Activated naive CD4-positive, alpha-beta T cell treated with Interleukin-2 at 50 U/mL for 16 hours (primary cell): ENCODE measurements around the gene SQOR.
A peak's percentile ranks its signal among the peaks of the same experiment; 100 is the strongest.

Source experiments
- DNase-seq: peaks from one replicate; pipeline ENCODE4 v3.0.0-alpha.2; 2020

The SQOR gene

DNA sequence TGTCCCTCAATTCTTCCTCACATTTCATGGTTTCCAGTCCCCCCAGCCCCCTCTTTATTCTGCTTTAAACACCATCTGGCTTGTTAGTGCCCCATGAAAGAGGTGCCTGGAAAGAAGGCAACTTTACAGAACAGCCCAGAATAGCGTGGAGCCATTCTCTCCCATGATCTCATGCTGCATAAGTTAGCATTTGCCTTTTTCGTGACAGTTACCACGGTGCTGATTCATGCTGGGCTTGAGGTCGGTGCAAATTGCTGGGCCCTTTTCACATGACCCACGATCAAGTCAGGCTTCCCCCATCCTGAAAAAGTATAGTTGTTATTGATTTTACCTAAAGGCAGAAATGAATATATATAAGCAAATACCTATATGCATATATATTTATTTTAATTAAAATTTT is 29.6 kb downstream of the SQOR start:
- DNase-seq: no peak

DNA sequence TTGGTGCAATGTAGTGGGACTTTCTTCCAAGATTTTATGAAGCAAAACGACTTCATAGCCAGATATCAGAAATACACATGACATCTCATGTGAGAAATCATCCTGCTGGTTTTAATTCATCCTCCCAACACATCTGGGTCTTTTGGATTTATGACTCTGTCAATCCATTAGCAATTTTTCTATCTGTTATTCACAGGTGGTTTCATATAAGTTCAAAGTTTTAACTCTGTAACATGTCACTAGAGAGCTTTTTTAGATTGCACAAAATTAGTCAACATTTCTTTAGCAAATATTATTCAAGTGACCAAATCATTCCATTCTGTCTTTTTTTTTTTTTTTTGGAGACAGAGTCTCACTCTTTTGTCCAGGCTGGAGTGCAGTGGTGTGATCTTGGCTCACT is 30.4 kb downstream of the SQOR start:
- DNase-seq: no peak

DNA sequence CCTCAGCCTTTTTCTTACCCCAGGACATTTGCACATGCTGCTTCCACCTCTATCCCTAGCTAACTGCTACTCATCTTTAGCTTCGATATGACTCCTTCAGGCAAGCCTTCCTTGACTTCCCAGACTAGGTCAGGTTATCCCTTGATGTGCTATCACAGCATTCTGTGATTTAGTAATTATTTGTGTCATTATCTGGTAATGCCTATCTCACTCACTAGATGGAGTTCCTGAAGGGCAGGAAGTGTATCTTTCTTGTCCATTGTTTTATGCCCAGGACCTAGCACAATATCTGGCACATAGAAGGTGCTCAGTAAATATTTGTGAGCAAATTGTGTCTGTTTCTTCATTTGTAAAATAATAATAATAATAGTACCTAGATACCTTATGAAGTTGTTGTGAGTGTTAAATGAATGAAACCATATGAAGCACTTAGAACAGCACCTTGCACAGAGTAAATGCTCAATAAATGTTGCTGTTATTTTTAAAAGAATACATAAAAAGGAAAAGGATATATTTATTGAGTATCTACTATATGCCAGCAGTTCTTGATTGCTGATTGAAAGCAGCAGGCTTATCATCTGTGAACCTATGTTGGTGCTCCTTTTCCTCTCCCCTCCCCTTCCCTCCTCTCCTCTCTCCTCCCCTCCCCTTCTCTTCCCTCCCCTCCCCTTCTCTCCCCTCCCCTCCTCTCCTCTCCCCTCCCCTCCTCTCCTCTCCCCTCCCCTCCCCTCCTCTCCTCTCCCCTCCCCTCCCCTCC is 31.5 kb downstream of the SQOR start:
- DNase-seq: no peak

DNA sequence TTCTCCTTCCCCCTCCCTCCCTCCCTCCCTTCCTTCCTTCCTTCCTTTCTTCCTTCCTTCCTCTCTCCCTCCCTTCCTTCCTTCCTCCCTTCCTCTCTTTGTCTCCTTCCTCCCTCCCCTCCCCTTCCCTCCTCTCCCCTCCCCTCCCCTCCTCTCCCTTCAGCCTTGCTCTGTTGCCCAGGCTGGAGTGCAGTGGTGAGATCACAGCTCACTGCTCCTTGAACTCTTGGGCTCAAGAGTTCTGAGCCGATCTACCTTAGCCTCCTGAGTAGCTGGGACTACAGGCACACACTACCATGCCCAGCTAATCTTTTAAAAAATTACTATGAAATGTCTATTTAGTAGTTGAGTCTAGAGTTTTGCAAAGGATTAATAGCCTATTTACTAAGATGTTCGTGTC is 32.2 kb downstream of the SQOR start:
- no peak for DNase-seq

DNA sequence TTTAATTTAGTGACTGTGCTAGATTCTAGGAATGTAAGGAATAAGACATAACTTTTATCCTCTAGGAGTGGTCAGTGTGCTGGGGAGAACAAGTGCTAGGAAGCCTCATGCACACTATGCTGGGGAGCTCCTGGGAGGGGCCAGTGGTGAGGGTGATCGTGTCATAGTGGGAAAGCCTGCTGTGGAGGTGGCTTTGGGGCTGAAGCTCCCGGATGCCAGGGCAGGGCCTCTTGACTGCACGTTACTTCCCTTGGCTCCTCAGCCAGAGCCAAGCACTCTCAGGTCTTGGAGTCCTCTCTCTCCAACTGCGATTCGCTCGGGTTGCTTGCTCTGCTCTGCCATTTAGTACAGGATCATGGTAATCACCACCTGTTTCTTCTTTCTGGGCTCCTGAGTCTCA is 33.6 kb downstream of the SQOR start:
- DNase-seq: no peak

DNA sequence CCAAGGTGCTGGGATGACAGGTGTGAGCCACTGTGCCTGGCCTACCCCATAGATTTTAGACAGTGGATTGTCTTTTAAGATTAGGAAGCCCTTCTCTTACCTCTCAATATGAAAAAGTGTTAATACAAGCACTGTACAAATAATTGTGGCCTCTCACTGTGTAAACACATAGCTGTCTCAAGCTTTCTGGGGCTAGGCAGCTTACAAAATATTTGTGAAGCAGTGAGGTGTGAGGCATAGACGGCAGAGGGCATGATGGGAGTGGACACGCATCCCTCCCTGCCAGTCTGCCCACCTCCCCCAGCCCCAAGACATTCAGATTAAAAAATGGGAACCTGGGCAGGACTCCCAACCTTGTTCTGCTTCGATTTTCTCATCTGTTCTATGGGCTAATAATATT is 34.6 kb downstream of the SQOR start:
- no peak for DNase-seq

DNA sequence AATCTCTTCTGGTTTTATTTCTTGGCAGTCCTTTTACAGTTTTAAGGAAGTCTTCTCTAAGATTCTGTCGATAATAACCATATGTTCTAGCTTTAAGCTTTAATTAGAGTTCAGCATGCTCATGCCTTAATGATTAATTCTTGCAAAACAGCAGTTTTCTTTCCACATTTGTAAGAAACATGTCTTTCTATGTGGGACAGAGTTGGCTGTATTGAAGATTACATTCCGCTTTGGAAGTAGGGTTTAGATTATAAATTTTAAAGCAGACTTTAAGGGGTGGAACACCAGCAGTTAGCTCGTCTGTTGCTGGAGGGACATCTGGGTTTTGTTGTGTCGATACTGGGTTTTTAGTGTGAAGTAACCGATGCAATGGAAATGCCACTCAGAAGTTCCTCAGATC is 35.3 kb downstream of the SQOR start:
- no peak for DNase-seq

DNA sequence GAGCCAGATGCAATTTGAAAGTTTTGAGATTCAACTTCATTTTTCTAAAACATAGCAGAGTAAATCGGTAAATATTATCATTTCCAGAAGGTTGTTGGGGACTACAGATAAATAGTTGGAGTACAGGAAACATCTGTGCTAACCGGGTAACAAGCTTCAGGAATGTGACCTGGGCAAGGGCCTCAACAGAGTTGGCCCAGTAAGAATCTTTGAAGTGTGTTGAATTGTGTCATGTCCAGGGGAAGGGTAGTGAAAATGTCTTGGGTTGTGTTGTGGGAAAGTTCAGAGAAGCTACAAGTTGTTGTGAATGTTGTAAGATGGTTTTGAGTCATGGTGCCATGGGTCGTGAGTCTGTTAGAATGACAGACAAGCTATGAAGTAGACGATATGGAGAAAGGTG is 35.7 kb downstream of the SQOR start:
- no peak for DNase-seq

DNA sequence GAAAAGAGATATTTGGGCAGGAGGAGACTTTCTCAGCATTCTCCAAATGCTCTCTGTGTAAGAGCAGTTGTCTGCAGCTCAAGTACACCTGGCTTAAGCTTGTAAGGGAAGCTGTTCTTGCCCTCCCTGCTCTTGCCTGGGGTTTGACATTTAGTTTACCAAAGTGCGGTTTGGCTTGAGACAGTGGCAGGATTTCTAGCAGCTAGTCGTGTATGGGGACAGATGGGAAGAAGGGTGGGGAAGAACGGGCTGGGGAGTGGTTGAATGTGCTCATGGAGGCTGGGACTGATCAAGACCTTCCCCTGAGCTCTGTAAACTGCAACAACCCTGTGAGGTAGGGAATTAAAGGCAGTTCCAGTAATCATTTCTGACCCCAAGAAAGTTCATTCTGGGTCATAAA is 39.8 kb downstream of the SQOR start:
- no peak for DNase-seq

DNA sequence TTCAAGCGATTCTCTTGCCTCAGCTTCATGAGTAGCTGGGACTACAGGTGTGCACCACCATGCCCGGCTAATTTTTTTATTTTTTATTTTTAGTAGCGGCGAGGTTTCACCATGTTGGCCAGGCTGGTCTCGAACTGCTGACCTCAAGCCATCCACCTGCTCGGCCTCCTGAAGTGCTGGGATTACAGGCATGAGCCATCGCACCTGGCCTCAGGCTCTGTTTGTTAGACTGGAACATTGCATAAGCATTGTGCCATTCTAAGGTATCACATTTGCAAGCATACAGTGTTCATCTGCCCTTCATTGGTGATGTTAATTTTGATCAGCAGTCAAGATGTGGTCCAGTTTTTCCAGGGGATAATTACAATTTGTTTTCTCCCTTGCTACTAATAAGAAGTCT is 43.0 kb downstream of the SQOR start:
- no peak for DNase-seq

DNA sequence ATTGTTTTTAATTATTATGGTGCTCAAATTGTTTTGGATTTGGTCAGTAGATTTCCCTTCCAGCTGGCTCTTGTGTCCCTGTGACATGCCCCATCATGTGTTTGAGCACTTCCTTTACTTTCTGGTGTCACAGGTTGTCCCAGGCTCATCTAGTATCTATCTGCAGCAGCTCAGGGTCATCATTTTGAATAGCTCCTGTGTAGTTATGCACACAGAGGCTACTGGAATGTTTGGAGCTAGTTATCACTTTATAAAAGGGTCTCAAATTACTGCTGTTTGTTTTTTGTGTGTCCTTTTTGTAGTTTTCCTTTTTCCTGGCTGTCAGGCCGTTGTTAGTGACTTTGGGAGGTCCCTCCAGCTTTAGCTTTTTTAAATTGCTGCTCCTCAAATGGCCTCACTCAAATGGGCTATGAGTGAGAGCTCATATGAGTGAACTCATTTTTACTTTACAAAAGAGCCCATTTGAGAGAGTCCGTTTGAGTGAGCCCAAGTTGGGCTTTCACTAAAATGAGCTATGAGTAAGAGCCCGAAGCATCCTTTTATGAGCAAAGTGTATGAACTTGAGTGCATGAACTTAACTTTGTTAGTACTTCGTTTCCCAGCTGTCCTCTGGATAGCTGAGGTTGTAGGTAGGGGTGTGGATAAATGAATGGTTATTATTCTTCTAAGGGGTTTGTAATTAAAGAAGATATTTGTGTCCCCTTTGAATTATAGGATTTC is 43.8 kb downstream of the SQOR start:
- DNase-seq: no peak

DNA sequence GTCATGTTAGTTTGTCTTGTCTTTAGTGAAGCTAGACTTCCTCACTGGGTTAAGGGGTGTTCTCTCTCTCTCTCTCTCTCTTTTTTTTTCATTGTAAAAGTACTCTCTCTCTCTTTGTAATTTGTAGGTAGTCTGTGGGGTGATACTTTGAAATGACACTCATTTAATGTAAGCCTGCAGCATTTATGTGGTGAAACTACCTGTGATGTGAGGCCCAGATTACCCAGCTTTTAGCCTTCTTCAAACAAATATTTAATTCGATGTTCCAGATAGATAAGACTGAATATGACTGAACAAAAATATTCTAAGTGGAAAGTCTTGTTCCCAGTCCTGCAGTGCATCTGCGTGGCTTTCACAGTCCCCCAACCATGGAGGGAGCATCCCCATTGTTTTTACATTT is 49.7 kb downstream of the SQOR start:
- DNase-seq: no peak

DNA sequence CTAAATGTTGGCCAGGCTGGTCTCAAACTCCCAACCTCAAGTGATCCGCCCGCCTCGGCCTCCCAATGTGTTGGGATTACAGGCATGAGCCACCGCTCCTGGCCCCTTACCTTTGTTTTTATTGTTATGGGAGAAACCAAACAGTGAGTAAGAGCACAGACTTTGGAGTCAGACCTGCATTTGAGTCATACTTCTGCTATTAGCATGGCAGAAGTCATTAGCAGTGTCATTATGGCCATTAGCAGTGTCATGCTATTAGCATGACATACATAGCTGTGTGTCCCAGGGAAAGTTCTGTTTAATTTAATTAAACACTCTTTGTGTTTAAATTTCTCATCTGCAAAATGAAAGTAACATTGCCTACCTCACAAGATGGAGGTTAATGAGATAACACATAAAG is 54.8 kb downstream of the SQOR start:
- no peak for DNase-seq

DNA sequence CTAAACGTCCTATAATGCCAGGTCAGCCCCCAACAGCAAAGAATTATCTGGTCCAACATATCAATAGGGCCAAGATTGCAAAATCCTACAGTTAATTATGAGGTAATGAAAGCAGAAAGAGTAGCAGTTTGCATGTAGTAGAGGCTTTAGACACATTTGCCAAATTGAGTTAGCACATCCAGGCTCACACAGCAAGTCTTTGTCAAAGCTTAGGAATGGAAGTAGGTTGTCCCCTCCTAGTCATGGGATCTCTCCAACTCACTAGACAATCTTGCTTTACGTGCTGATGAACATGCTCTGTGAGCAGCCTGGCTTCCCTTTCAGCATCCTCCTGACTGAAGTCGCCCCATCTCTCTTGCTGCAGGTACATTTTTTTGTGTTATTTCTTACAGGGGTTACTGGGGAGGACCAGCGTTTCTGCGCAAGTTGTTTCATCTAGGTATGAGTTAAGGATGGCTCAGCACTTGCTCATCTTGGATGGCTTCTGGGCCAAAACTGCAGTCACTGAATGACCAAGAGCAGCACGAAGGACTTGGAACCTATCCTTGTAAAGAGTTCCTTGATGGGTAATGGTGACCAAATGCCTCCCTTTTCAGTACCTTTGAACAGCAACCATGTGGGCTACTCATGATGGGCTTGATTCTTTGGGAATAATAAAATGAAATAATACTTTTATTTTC is 55.9 kb downstream of the SQOR start:
- no peak for DNase-seq

DNA sequence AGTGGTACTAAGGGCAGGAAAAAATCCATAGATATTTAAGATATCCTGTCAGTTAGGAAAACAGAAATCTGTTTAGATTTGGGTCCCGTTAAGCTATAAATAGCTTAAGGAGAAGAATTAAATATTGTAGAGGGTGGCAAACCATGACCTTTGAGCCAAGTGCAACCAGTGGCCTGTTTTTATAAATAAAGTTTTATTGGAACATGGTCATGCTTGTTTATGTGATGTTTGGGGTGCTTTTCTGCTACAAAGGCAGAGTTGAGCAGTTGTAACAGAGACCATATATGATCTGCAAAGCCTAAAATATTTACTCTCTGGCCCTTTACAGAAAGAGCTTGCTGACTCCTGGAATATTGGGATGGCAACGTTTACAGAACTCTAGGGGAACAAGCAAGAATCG is 66.3 kb downstream of the SQOR start:
- DNase-seq: no peak

DNA sequence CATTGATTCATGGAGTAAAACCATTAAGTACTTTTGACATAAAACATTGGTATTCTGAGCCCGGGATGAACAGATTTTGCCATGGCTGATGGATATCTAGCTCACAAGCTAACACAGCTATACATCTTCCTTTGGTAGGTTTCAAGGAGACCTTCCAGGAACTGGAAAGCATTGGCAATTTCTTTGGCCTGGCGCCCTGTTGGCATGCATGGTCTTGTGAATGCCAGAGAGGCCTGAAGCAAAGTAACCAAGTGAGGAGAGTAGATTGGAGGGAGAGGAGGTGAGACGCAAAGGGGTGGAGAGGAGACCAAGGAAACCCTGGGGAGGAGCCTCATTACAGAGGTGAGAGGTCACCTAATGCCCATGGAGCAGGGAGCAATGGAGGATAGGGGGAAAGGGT is 67.2 kb downstream of the SQOR start:
- DNase-seq: no peak

DNA sequence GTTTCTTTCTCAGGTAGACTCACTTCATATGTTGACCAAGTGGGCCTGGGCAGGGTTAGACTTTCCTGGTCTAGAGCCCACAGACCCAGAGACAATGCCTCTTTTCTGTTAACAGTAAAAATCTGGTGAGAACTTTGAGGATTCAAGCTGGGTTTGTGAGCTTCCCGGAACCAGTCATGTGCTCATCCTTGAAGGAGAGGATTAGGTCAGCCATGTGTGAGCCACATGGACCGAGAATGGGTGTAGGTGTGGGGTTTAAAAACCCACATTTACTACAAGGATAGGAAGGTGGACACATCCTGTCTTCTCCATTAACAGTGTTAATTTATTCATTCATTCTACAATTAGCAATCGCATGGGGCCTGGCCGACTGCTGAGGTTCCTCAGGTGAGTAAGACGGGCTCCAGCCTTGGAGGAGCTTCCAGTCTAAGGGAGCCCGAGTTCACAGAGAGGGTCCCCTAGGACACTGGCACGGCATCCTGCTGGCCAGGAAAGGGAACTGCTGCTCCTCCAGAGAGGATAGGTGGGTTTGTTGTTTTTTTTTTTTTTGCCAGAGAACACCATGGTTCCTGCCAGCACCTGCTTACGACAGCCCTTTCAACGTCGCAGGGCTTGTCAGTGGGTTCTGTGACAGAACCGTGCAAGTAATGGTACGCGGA is 69.0 kb downstream of the SQOR start:
- DNase-seq: no peak

DNA sequence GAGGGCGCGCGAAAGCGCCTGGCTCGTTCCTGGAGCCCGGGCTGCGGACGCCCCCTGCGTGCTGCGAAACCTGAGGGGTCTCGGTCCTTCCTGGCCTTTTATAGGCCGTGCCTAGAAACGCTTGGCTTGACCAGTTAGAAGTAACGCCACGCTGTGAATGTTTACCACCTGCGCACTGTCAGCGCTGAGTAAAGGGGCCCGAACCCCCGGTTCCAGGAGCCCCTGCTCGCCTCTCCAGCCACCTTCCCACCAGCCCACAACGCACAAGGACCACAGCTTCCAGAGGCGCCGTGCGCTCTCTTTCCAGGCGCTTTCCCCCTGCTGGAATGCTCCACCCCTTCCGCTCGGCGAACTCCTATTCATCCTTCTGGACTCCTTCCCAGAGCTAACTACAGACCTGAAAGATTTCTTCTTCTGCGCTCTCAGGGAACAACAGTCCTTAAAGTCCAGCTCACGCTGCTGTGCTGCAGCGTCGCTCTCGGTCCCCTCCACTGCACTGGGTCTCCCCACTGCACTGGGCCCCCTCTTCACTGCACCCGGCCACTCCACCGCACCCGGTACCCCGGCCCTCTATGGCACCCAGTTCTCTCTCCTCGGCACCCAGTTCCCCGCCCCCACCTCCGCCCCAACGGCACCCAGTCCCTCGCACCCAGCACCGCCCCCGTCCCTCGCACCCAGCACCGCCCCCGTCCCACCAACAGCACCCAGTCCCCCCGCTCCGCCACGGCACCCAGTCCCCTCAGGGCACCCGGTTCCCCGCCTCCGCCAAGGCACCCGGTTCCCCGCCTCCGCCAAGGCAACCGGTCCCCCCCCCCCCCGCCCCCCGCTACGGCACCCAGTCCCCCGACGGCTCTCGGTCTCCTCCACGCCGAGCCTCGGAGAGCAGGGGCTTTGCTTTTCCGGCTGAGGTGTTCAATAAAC is 69.8 kb downstream of the SQOR start:
- DNase-seq: peak; percentile 17

DNA sequence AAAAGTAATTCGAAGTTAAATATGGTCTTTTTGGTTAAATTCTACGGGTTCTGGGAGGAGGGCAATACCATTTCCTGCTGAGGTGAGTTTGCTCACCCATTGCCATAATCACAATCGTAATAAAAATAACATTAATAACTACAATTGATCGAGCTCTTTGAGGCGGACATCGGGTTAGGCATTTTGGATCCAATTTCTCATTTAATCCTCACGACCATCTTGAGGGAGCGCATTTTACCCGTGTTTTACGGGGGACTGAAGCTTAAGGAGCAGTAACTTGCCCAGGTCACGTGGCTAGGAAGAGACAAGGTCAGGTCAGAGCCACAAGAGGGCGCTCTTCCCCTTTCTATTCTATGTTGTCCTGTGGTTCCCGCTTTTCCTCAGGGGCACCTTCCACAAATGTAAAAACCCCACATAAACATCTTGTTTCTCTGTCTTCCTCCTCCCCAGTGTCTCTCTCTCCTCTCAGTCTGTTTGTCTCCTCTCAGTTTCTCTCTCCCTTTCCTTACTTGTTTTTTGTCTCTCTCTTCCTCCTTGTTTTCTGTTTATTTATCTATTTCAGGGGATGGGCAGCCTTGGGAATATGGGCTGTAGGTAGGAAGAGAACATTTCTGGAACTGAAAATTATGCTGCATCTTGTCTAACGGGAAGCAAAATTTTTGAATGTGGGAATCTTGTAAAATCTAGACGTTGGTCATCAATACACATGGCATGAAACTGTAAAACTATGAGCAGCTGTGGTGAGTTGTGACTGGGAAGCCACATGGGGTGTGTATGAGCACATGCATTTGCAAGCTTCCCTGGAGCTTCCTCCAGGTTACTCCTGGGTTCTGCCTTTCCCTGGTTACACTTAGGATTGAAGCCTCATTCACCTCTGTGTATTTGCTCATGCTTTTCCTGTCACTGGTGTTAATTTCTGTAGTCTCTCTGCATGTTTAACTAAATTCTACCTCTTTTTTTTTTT is 71.0 kb downstream of the SQOR start:
- DNase-seq: peak; percentile 66

DNA sequence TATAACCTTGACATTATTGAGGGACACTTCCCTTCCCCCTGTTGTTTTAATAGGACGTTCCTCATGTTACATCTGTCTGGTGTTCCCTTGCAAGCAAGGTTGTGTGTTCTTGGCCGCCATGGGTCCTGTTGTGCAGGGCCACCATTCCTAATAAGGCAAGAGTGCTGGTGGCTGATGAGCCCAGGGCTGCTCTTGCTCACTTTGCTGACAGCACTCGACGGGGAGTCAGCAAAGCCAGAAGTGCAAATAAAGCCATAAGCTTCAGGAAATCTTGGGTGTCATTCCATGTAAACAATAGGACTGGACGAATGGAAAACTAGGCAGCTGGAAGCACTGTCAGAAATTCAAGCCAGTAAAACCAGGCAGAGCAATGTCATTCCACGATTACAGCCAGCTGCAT is 75.8 kb downstream of the SQOR start:
- no peak for DNase-seq
